Gastroesophageal sphincter (tissue), 4 donors: ENCODE results near the gene SLC7A6. TPM values are rescaled to one million over a fixed set of nuclear protein-coding genes. Genes with fewer than 3 reads are reported as not detected.

Experiments
- ATAC-seq: fragments of 150-250 bp; one replicate; pipeline ENCODE4 v1.9.1; 2016; ENCODE audit warnings: mild to moderate bottlenecking, moderate library complexity
- H3K27ac ChIP-seq, 4 donors: fragments of 200-600 bp; sonication (generic) in 3 of 4; 1 replicate in 3 of 4; 2 replicates in 1 of 4; pipeline ENCODE4 v1.5.1; 2016 to 2019
- H3K27me3 ChIP-seq: fragments of 200-600 bp; sonication (generic); one replicate; pipeline ENCODE4 v1.5.1; 2019
- H3K36me3 ChIP-seq, 2 donors: fragments of 200-600 bp; sonication (generic); one replicate each; pipeline ENCODE4 v1.5.1; 2019; ENCODE audit warnings: control low read depth in 1 of 2
- H3K4me1 ChIP-seq, 3 donors: fragments of 200-600 bp; sonication (generic); 1 replicate in 2 of 3; 2 replicates in 1 of 3; pipeline ENCODE4 v1.5.1; 2016 to 2019; ENCODE audit warnings: control low read depth in 2 of 3
- H3K4me3 ChIP-seq, 2 donors: fragments of 200-600 bp; sonication (generic); one replicate each; pipeline ENCODE4 v1.5.1; 2019; ENCODE audit warnings: mild to moderate bottlenecking in 1 of 2, moderate library complexity in 1 of 2
- H3K9me3 ChIP-seq, 3 donors: fragments of 200-600 bp; sonication (generic); one replicate each; pipeline ENCODE4 v1.5.1; 2017 to 2019; ENCODE audit warnings: control low read depth in 2 of 3
- EP300 ChIP-seq: sonication (generic); formaldehyde crosslinking; IDR thresholded peaks from one replicate; pipeline ENCODE4 v1.6.1; 2017; ENCODE audit warnings: antibody characterized with exemption, mild to moderate bottlenecking
- POLR2A ChIP-seq, 2 donors: fragments of 450-650 bp; IDR thresholded peaks; one replicate each; pipeline ENCODE4 v1.6.1; 2017; ENCODE audit warnings: antibody characterized with exemption in 2 of 2, mild to moderate bottlenecking in 2 of 2, moderate library complexity in 1 of 2
- POLR2AphosphoS5 ChIP-seq: sonication (generic); formaldehyde crosslinking; IDR thresholded peaks from one replicate; pipeline ENCODE4 v1.6.1; 2017; ENCODE audit warnings: antibody characterized with exemption
- WGBS, 2 donors: methylation state at CpG; one replicate each; pipeline ENCODE4 v1.1.5; 2018; ENCODE audit warnings: low coverage in 1 of 2; 5-methylcytosine and 5-hydroxymethylcytosine counted together
- total RNA-seq, 4 donors: library from RNA; depleted of rRNA; stranded (reverse); fragments of >200 nt; gene quantifications; one replicate each; pipeline ENCODE4 v1.1.0, GENCODE V29; 2016
- TF ChIP-seq, protein P1 (sequence below), 4 experiments: fragments of 200-600 bp in 2 of 4; fragments of 450-650 bp in 2 of 4; sonication (generic) in 1 of 4; IDR thresholded peaks; one replicate each; pipeline ENCODE4 v1.5.1; 2017 to 2019; ENCODE audit warnings: antibody characterized with exemption in 4 of 4, mild to moderate bottlenecking in 2 of 4, moderate library complexity in 2 of 4

Gene SLC7A6
- total RNA-seq, 4 donors from 2014 or later: 19.1 to 51.5 (median 33.7) TPM

DNA sequence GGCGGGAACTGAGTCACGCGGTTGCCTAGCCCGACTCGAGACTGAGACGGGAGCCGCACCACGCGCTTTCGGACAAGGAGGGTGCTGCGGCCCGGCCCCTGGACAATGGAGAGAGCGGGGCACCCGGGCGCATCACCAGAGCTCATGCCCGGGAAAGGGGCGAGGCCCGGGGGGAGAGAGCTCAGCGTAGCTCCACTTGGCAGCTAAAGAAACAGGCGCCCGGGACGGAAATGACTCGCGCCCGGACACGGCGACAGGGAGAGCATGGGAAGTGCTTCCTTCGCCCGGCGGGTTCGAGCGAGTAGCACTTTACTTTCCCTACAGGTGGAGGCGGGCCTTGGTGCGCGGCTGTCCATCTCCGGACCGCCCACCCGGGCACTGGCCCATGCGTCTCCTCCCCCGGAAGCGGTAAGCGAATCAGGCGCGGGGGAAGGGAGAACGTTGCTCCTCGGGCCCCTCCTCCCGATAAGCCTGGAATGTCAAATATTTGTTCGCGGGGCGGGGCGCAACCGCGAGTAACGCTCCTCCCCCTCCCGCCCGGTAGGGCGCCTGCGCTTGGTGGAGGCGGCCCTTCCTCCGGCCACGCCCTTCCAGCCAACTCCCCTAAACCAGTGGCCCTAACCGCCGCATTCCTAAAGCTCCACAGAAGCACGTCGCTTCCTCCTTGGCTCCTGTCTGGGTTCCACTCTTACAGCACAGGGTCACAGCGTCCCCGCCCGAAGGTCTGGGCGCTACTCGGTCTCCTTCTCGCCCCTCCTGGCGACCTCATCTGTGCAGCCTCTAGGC, 26.9 kb upstream of the SLC7A6 start:
- WGBS, 2 donors: 0% methylated on average over 3 to 5 of the region's 72 CpGs
- H3K9me3 ChIP-seq: no peaks in the 10 kb centered on the region

DNA sequence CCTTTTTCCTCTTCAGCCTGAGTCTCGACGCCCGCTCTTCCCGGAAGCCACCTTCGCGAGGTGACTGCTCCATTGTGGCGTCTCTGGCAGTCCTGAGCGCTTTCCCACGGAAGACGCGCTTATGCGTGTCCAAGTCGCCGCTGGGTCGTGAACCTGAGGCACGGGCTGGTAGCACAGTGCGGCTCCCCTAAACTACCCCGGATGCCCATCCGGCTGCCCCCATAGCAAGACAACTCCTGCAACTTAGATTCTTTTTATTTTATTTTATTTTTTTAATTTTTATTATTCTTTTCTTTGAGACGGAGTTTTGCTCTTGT, 26.3 kb upstream of the SLC7A6 start:
- ATAC-seq: no peak

More for the DNA sequence above, 26.9 kb upstream of the SLC7A6 start:
- H3K4me1 ChIP-seq: peaks cover 0 to 43% (median 9%) of the 10 kb centered on the region in 3 donors
- peak; percentile 94 for ATAC-seq
- peak; percentile 90 for TF ChIP-seq POLR2AphosphoS5
- TF ChIP-seq POLR2A (IDR thresholded peaks at IDR 0.05): peak; percentile 61 to 80
- TF ChIP-seq, protein P1, sequence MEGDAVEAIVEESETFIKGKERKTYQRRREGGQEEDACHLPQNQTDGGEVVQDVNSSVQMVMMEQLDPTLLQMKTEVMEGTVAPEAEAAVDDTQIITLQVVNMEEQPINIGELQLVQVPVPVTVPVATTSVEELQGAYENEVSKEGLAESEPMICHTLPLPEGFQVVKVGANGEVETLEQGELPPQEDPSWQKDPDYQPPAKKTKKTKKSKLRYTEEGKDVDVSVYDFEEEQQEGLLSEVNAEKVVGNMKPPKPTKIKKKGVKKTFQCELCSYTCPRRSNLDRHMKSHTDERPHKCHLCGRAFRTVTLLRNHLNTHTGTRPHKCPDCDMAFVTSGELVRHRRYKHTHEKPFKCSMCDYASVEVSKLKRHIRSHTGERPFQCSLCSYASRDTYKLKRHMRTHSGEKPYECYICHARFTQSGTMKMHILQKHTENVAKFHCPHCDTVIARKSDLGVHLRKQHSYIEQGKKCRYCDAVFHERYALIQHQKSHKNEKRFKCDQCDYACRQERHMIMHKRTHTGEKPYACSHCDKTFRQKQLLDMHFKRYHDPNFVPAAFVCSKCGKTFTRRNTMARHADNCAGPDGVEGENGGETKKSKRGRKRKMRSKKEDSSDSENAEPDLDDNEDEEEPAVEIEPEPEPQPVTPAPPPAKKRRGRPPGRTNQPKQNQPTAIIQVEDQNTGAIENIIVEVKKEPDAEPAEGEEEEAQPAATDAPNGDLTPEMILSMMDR (IDR thresholded peaks at IDR 0.05): peak in 1 of 4 experiments; percentile 7
- TF ChIP-seq EP300: no peak
- no peaks in the 10 kb centered on the region for H3K27me3 ChIP-seq
- H3K4me3 ChIP-seq: peak overlapping the region; percentile 54 to 70
- peaks cover 0 to under 1% of the 10 kb centered on the region in 2 donors for H3K36me3 ChIP-seq
- H3K27ac ChIP-seq: peak overlapping the region; percentile 67 to 88 (median 84)

DNA sequence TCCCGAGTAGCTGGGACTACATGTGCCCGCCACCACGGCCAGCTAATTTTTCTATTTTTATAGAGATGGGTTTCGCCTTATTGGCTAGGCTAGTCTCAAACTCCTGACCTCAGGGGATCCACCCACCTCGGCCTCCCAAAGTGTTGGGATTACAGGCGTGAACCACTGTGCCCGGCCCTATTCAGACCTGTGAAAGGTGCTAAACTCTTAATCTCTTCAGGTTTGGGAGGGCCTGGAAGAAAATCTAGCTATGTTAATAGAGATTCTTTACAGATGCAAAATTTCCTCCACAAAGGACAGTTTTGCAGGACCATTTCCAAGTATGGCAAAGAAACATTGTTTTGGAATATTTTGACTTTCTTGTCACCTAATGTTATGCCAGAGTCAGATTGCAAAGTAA, 22.2 kb upstream of the SLC7A6 start:
- ATAC-seq: no peak
- H3K9me3 ChIP-seq: no peaks in the 10 kb centered on the region
- TF ChIP-seq, protein P1 (IDR thresholded peaks at IDR 0.05): no peak
- TF ChIP-seq EP300 (no peak), POLR2AphosphoS5 (no peak), POLR2A (IDR thresholded peaks at IDR 0.05) (no peak)
- no peak overlapping the region for H3K27ac ChIP-seq
- peaks cover 0 to 46% (median 24%) of the 10 kb centered on the region in 3 donors for H3K4me1 ChIP-seq
- H3K4me3 ChIP-seq: no peak overlapping the region
- WGBS, 2 donors: no CpG with 5 or more reads among the region's 7 CpGs
- no peaks in the 10 kb centered on the region for H3K36me3 ChIP-seq
- H3K27me3 ChIP-seq: no peaks in the 10 kb centered on the region

More for the DNA sequence above, 26.3 kb upstream of the SLC7A6 start:
- Histone ChIP-seq H3K27me3 (no peaks in the 10 kb centered on the region), H3K9me3 (no peaks in the 10 kb centered on the region), H3K27ac (peak overlapping the region; percentile 67 to 88 (median 84)), H3K4me1 (peaks cover 0 to 43% (median 9%) of the 10 kb centered on the region in 3 donors), H3K4me3 (peak overlapping the region; percentile 54 to 70), H3K36me3 (no peaks in the 10 kb centered on the region)
- 20 to 31% methylated on average over 7 to 20 of the region's 20 CpGs for WGBS, 2 donors
- peak in 1 of 2 donors; percentile 5 for TF ChIP-seq POLR2A (IDR thresholded peaks at IDR 0.05)
- TF ChIP-seq EP300: no peak

DNA sequence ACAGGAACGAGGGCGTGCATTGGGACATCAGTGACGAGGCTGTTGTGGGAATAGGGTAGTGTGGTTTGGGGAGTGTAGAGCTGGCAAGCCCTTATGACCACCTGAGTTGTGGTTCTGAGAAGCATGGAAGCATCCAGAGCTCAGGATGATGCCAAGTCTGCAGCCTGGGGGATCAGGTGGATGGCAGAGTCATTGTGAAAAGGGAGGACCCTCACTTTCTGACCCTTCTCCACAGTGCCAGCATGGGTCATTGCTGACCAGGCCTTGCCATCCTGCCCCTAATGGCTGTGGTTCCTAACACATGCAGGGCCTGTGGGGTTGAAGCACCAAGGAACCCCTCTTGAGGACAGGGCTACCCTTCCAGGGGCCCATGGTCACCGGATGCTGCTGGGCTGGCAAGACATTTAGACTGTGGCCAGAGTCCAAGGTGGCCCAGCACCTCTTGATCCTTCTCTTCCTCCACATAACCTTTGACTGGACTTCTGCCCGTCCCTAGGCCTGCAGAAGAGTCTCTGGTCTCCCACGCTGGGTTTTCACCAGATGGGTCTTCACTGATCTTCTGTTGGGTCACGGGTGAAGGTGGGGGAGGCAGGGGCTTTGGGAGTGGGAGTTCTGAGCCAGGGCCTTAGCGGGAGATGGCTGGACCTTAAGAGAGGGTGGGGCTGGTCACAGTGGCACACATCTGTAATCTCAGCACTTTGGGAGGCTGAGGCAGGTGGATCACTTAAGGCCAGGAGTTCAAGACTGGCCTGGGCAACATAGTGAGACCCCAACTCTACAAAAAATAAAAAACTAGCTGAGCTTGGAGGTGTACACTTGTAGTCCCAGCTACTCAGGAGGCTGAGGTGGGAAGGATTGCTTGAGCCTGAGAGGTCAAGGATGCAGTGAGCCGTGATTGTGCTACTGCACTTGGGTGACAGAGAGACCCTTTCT, 21.1 kb upstream of the SLC7A6 start:
- H3K27ac ChIP-seq: no peak overlapping the region
- H3K9me3 ChIP-seq: no peaks in the 10 kb centered on the region
- no peak for TF ChIP-seq EP300
- TF ChIP-seq POLR2AphosphoS5: no peak
- no peak for TF ChIP-seq POLR2A (IDR thresholded peaks at IDR 0.05)
- TF ChIP-seq, protein P1 (IDR thresholded peaks at IDR 0.05): no peak
- peaks cover 0 to 51% (median 25%) of the 10 kb centered on the region in 3 donors for H3K4me1 ChIP-seq
- H3K27me3 ChIP-seq: no peaks in the 10 kb centered on the region
- H3K36me3 ChIP-seq: no peaks in the 10 kb centered on the region
- ATAC-seq: no peak
- no peak overlapping the region for H3K4me3 ChIP-seq
- 76 to 100% methylated on average over 1 to 4 of the region's 9 CpGs for WGBS, 2 donors

DNA sequence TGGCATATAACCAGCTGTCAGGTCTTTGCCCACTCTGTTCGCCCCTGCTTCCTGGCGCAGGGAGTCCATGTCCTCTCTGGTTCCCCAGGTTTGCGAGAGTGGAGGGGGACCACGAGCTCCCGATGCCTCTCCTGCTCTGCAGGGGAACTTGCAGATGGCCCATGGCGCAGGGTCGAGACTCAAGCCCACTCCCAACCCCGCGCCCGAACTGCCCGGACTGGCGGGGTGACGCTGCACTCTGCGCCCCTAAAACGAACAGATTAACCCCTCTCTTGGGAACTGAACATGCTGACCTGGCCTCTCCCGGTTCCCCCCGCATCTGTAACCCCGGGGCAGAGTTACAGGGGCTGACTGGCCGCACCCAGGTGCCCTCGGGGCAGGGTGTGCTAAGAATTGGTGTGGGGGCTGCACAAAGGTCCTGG, 19.8 kb upstream of the SLC7A6 start:
- Histone ChIP-seq H3K36me3 (peaks cover 0 to 11% of the 10 kb centered on the region in 2 donors), H3K4me1 (peaks cover 0 to 49% (median 23%) of the 10 kb centered on the region in 3 donors), H3K27ac (peak overlapping the region in 2 of 4 donors; percentile 69 to 73), H3K9me3 (no peaks in the 10 kb centered on the region), H3K4me3 (peak overlapping the region; percentile 80 to 91), H3K27me3 (no peaks in the 10 kb centered on the region)
- no CpG with 5 or more reads among the region's 20 CpGs for WGBS, 2 donors
- TF ChIP-seq POLR2A (IDR thresholded peaks at IDR 0.05) (no peak), POLR2AphosphoS5 (no peak), EP300 (no peak)
- TF ChIP-seq, protein P1 (IDR thresholded peaks at IDR 0.05): no peak
- no peak for ATAC-seq
